GM12878 (cell line): ENCODE results near the gene SNX2. TPM values are rescaled to one million over a fixed set of nuclear protein-coding genes. Genes with fewer than 3 reads are reported as not detected.

Experiments
- BMI1 ChIP-seq: fragments of 450-650 bp; IDR thresholded peaks from 2 replicates; pipeline ENCODE4 v1.6.1; 2016; ENCODE audit warnings: mild to moderate bottlenecking, moderate library complexity, borderline replicate concordance
- DPF2 ChIP-seq: fragments of 450-650 bp; IDR thresholded peaks from 2 replicates; pipeline ENCODE4 v1.6.1; 2017; ENCODE audit warnings: mild to moderate bottlenecking
- EED ChIP-seq: sonication (generic); IDR thresholded peaks from 2 replicates; pipeline ENCODE4 v1.6.1; 2016; ENCODE audit warnings: antibody characterized with exemption, low read depth
- FOXM1 ChIP-seq: IDR thresholded peaks from 2 replicates; pipeline ENCODE4 v1.6.1; 2012; ENCODE audit warnings: low read depth, mild to moderate bottlenecking, inconsistent platforms, low read length, moderate library complexity
- GABPA ChIP-seq: IDR thresholded peaks from 2 replicates; pipeline ENCODE4 v1.6.1; 2014; ENCODE audit warnings: antibody characterized with exemption, low read depth, mild to moderate bottlenecking, inconsistent platforms
- JUND ChIP-seq: IDR thresholded peaks from 2 replicates; pipeline ENCODE4 v1.6.1; 2012; ENCODE audit warnings: low read depth, mild to moderate bottlenecking, low read length, improper control_type of control experiment, moderate library complexity
- MEF2A ChIP-seq: IDR thresholded peaks from 2 replicates; pipeline ENCODE4 v1.6.1; 2011; ENCODE audit warnings: low read depth, mild to moderate bottlenecking, low read length, moderate library complexity; ENCODE audit not compliant: insufficient read depth
- NFIC ChIP-seq: IDR thresholded peaks from 2 replicates; pipeline ENCODE4 v1.6.1; 2012; ENCODE audit warnings: low read depth, mild to moderate bottlenecking, inconsistent platforms, low read length, moderate library complexity
- NFXL1 ChIP-seq: fragments of 450-650 bp; IDR thresholded peaks from 2 replicates; pipeline ENCODE4 v1.6.1; 2017; ENCODE audit warnings: antibody characterized with exemption, mild to moderate bottlenecking, borderline replicate concordance
- NR2C1 ChIP-seq: fragments of 450-650 bp; IDR thresholded peaks from 2 replicates; pipeline ENCODE4 v1.6.1; 2017; ENCODE audit warnings: antibody characterized with exemption, mild to moderate bottlenecking, moderate library complexity
- NRF1 ChIP-seq: conservative IDR thresholded peaks from 2 replicates; pipeline ENCODE4 v1.6.1; 2011; ENCODE audit warnings: mild to moderate bottlenecking, low read depth, low read length, improper control_type of control experiment
- PAX5 ChIP-seq: IDR thresholded peaks from 2 replicates; pipeline ENCODE4 v1.6.1; 2011; ENCODE audit warnings: low read depth, low read length, borderline replicate concordance
- POU2F2 ChIP-seq: IDR thresholded peaks from 3 replicates; pipeline ENCODE4 v1.6.1; 2011; ENCODE audit warnings: low read depth, mild to moderate bottlenecking, low read length, borderline replicate concordance
- RB1 ChIP-seq: fragments of 450-650 bp; formaldehyde crosslinking; IDR thresholded peaks from 2 replicates; pipeline ENCODE4 v1.6.1; 2017; ENCODE audit warnings: mild to moderate bottlenecking, borderline replicate concordance
- RUNX3 ChIP-seq: IDR thresholded peaks from 2 replicates; pipeline ENCODE4 v1.6.1; 2012; ENCODE audit warnings: low read length, inconsistent platforms
- SMC3 ChIP-seq: IDR thresholded peaks from 2 replicates; pipeline ENCODE4 v1.6.1; 2011; ENCODE audit warnings: low read length, improper control_type of control experiment, borderline replicate concordance
- SUPT20H ChIP-seq: IDR thresholded peaks from 2 replicates; pipeline ENCODE4 v1.6.1; 2011; ENCODE audit warnings: low read depth, mild to moderate bottlenecking, low read length, moderate library complexity, borderline replicate concordance; ENCODE audit not compliant: control insufficient read depth
- TCF3 ChIP-seq: IDR thresholded peaks from 2 replicates; pipeline ENCODE4 v1.6.1; 2012; ENCODE audit warnings: low read depth, mild to moderate bottlenecking, low read length, borderline replicate concordance; ENCODE audit not compliant: insufficient read depth
- USF1 ChIP-seq: IDR thresholded peaks from 2 replicates; pipeline ENCODE4 v1.6.1; 2011; ENCODE audit warnings: borderline replicate concordance, low read depth, mild to moderate bottlenecking, moderate library complexity, mixed read lengths, low read length; ENCODE audit not compliant: insufficient read depth; ENCODE audit errors: extremely low read length
- ZBTB33 ChIP-seq: fragments of 450-650 bp; IDR thresholded peaks from 2 replicates; pipeline ENCODE4 v1.6.1; 2017; ENCODE audit warnings: mild to moderate bottlenecking
- ZNF384 ChIP-seq: IDR thresholded peaks from 2 replicates; pipeline ENCODE4 v1.6.1; 2012; ENCODE audit warnings: low read depth, mild to moderate bottlenecking, low read length, improper control_type of control experiment, borderline replicate concordance
- ZSCAN29 ChIP-seq: fragments of 450-650 bp; IDR thresholded peaks from 2 replicates; pipeline ENCODE4 v1.6.1; 2017; ENCODE audit warnings: mild to moderate bottlenecking, moderate library complexity
- polyA plus RNA-seq, 11 experiments: library from polyadenylated mRNA; depleted of rRNA in 4 of 11; unstranded in 6 of 11; stranded (reverse) in 5 of 11; fragments of >200 nt; fragmentation: Nextera tagmentation in 4 of 11; fragmentation: Illumina TruSeq in 1 of 11; extraction: Ambion mirVana in 4 of 11; extraction: Trizol in 1 of 11; gene quantifications; 1 replicate in 1 of 11; 2 replicates in 10 of 11; pipeline versions ENCODE4 v1.2.1 to v1.2.3, GENCODE V29; 2011 to 2016; ENCODE audit warnings: inconsistent platforms in 2 of 11, missing spikeins in 2 of 11, low read depth in 1 of 11
- total RNA-seq, 4 experiments: library from RNA; depleted of rRNA in 3 of 4; stranded (reverse); fragments of >200 nt in 3 of 4; fragmentation: Illumina TruSeq in 1 of 4; extraction: Trizol in 1 of 4; gene quantifications; 2 replicates each; pipeline versions ENCODE4 v1.2.1 to v1.2.3, GENCODE V29; 2013 to 2021

The SNX2 gene
- total and polyA plus RNA-seq, 10 of the 15 experiments (the other 5 are each of a cell fraction or from before 2014, with no cell fraction given), result 46.3 to 84.3 (median 63.0) TPM

- TF ChIP-seq ZBTB33 (no peak), PAX5 (no peak), RB1 (no peak), FOXM1 (no peak), JUND (no peak), DPF2 (no peak), USF1 (no peak), POU2F2 (no peak), EED (no peak), RUNX3 (0 out of 2 replicates have a peak, but pooled peaks have one; percentile 24), NFXL1 (no peak), SMC3 (no peak), ZSCAN29 (no peak), ZNF384 (no peak), GABPA (no peak), MEF2A (0 out of 2 replicates have a peak, but pooled peaks have one; percentile 21), TCF3 (no peak), NRF1 (no peak), SUPT20H (no peak), NR2C1 (no peak), NFIC (peak; percentile 17; the same call in 1 of the 2 replicates), BMI1 (no peak)
Measured at GRCh38 chr5:122790354-122791103, 15.6 kb downstream of the SNX2 start (continued).
